Bronchial epithelial cell (primary cell): ENCODE data around the gene GAS2L1. TPM values are rescaled to one million over a fixed set of nuclear protein-coding genes. Genes with fewer than 3 reads are reported as not detected.

ENCODE experiments used
- DNase-seq: peaks from one replicate; pipeline ENCODE4 v3.0.0-alpha.2; 2010; ENCODE audit warnings: low read depth
- FAIRE-seq: peaks from 2 replicates; lab custom pipeline; 2011; peaks lifted over from hg19 to GRCh38; lab: Jason Lieb, UNC
- H3K27me3 ChIP-seq: 2 replicates; pipeline ENCODE4 v1.5.1; 2011; ENCODE audit warnings: low read length; ENCODE audit not compliant: control insufficient read depth, insufficient read depth
- H3K36me3 ChIP-seq: 2 replicates; pipeline ENCODE4 v1.5.1; 2011; ENCODE audit warnings: low read length; ENCODE audit not compliant: control insufficient read depth, insufficient read depth
- H3K4me3 ChIP-seq: 2 replicates; pipeline ENCODE4 v1.5.1; 2011; ENCODE audit warnings: mild to moderate bottlenecking, low read depth, low read length, control low read depth
- total RNA-seq: library from RNA; depleted of rRNA; stranded (reverse); fragments of >200 nt; gene quantifications from 2 replicates; pipeline ENCODE4 v1.2.1, GENCODE V29; 2014
- TF ChIP-seq, protein P1 (sequence below): IDR thresholded peaks from 2 replicates; pipeline ENCODE4 v1.5.1; 2011; ENCODE audit warnings: mild to moderate bottlenecking, moderate library complexity, low read length, control low read depth, inconsistent platforms; ENCODE audit not compliant: insufficient read depth, severe bottlenecking

Gene GAS2L1
- total RNA-seq, 1 donor from 2014 or later = 5.3 TPM

DNA sequence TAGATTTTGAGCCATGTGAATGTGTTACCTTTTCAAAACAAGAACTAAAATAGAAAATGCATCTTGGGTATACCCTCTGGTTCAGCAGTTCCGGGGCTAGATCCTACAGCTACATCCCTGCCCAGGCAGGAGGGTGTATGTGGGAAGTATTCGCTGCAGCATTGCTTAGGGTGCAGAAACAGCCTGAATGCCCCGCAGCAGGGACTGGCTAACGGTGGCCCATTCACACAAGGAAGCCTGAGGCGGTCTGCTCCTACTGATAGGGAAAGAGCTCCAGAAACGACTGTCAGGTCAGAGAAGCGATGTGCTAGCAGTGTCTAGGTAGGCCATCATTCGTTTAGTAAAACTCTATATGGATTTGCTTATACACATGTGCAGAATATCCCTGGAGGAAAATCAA, 18.9 kb downstream of the GAS2L1 start:
- Histone ChIP-seq H3K27me3 (no peaks in the 10 kb centered on the region), H3K4me3 (no peak overlapping the region), H3K36me3 (peaks cover 16% of the 10 kb centered on the region)
- DNase-seq (no peak), FAIRE-seq (no peak)
- TF ChIP-seq, protein P1, sequence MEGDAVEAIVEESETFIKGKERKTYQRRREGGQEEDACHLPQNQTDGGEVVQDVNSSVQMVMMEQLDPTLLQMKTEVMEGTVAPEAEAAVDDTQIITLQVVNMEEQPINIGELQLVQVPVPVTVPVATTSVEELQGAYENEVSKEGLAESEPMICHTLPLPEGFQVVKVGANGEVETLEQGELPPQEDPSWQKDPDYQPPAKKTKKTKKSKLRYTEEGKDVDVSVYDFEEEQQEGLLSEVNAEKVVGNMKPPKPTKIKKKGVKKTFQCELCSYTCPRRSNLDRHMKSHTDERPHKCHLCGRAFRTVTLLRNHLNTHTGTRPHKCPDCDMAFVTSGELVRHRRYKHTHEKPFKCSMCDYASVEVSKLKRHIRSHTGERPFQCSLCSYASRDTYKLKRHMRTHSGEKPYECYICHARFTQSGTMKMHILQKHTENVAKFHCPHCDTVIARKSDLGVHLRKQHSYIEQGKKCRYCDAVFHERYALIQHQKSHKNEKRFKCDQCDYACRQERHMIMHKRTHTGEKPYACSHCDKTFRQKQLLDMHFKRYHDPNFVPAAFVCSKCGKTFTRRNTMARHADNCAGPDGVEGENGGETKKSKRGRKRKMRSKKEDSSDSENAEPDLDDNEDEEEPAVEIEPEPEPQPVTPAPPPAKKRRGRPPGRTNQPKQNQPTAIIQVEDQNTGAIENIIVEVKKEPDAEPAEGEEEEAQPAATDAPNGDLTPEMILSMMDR = no peak

DNA sequence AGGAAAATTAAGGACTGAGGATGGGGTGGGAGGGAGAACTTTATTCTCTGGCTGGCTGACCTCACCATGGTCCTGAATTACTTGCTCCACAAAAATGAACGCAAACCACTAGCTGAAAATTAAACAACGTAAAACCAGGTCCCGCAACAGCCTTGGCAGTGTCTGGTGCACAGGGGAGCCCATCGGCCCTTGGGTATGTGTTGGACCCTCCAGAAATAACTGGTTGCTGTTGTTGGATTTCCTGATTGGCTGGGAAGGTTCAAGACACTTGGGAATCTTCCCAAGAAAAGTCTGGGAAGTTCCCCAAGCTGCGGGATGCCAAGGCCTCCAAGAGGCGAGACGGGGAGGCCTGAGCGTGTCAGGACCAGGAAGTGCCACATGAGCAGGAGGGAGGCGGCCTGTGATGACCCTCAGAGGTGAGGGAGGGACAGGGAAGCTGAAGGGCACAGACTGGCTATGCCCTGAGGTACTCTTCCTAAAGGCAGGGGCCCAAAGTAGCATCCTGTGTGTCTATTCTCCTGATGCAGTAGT, 19.4 kb downstream of the GAS2L1 start:
- no peak overlapping the region for H3K4me3 ChIP-seq
- DNase-seq (no peak), FAIRE-seq (no peak)
- TF ChIP-seq, protein P1 = no peak
- peaks cover 18% of the 10 kb centered on the region for H3K36me3 ChIP-seq
- H3K27me3 ChIP-seq = no peaks in the 10 kb centered on the region

DNA sequence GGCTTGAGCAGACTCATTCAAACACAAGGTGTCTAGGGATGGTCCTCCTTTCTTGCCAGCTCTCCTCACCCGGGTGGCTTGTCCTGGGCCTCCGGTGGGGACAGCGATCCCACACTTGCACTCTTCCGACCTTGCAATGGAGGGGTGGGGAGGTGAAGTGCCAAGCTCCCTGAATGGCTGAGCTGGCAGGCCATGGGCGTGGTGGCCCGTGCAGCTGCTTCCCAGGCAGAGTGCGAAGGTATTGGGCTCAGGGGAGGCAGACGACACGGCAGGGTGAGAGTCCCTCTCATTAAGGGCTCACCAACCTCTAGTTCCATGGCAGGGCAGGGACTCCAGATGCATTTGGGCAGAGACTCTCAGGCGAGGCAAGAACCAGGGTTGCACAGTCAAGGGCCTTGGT, 20.0 kb downstream of the GAS2L1 start:
- no peak for DNase-seq
- FAIRE-seq = no peak
- H3K27me3 ChIP-seq = no peaks in the 10 kb centered on the region
- TF ChIP-seq, protein P1 = no peak
- no peak overlapping the region for H3K4me3 ChIP-seq
- H3K36me3 ChIP-seq = peaks cover 22% of the 10 kb centered on the region

DNA sequence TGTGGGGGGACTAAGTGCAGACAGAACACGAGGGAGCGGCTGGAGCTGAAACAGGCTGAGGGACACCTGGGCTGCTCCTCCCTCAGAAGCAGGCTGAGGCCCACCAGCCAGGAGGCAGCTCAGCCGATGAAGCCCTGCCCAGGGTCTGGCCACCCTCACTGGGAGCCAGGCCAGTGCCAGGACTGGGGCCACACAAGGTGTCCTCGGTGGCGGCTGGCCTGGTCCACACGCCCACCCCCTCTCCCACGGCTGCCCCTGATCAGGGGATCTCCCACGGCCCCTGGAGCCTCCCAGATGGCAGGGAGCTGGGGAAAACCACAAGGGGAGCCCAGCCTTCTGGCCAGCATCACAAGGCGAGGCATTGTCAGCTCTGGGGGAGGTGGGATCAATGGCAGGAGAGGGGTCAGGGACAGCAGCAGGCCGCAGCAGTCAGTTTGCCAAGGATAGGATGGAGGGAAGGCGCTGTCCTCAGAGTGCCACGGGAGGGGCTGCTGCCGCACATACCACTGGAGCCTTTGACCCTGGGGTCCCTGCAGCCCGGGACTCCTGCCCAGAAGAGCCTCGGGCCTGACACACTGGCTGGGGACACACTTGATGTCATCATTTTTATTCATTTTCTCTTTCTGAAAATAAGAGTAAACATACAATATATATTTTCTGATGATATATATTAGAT, 20.8 kb downstream of the GAS2L1 start:
- Histone ChIP-seq H3K4me3 (no peak overlapping the region), H3K36me3 (peaks cover 22% of the 10 kb centered on the region), H3K27me3 (no peaks in the 10 kb centered on the region)
- no peak for FAIRE-seq
- no peak for DNase-seq
- TF ChIP-seq, protein P1 = no peak

DNA sequence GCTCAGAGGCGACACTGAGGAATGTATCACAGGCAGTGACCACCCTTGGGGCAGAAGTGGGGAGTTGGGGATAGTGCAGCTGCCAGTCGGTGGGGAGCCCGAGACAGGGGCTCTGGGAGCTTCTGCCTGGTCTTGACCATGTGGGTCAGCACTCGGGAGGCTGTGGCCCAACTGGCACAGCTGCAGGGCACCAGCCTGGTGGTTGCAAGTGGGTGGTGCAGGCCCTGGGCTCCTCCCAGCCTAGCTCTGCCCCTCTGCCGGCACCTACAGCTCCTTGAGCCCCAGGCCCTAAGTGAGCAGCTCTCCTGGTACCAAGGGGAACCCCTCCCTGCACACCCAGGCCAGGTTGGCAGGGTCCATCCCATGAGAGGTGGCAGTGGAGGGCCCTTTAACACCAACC, 21.6 kb downstream of the GAS2L1 start:
- H3K4me3 ChIP-seq = no peak overlapping the region
- FAIRE-seq (no peak), DNase-seq (no peak)
- TF ChIP-seq, protein P1 = no peak
- peaks cover 22% of the 10 kb centered on the region for H3K36me3 ChIP-seq
- H3K27me3 ChIP-seq = no peaks in the 10 kb centered on the region
